H7 (cell line): ENCODE results near the gene WBP1L. TPM values are rescaled to one million over a fixed set of nuclear protein-coding genes. Genes with fewer than 3 reads are reported as not detected.
"Not testable (repeated sequence)": the region's sequence is repeated elsewhere in the genome, so short reads cannot be mapped to it uniquely, and the experiment has no call there.

ENCODE experiments used
- DNase-seq: peaks from one replicate; pipeline ENCODE4 v3.0.0; 2012
- H3K27me3 ChIP-seq: 2 replicates; pipeline ENCODE4 v1.6.0; 2011; ENCODE audit warnings: mild to moderate bottlenecking, low read length; ENCODE audit not compliant: control insufficient read depth, insufficient read depth
- H3K36me3 ChIP-seq: replicated peaks from 2 replicates; pipeline ENCODE4 v1.5.1; 2011; ENCODE audit warnings: low read length; ENCODE audit not compliant: control insufficient read depth, insufficient read depth
- H3K4me3 ChIP-seq: 2 replicates; pipeline ENCODE4 v1.5.1; 2011; ENCODE audit warnings: low read depth, mild to moderate bottlenecking, control low read depth, low read length, moderate library complexity; ENCODE audit not compliant: insufficient read depth
- total RNA-seq: library from RNA; depleted of rRNA; stranded (reverse); fragments of >200 nt; shearing (Covaris generic); gene quantifications from 2 replicates; pipeline ENCODE4 v1.2.3, GENCODE V29; 2014

Gene WBP1L
- total RNA-seq, 1 experiment from 2014 or later: 13.9 TPM

DNA sequence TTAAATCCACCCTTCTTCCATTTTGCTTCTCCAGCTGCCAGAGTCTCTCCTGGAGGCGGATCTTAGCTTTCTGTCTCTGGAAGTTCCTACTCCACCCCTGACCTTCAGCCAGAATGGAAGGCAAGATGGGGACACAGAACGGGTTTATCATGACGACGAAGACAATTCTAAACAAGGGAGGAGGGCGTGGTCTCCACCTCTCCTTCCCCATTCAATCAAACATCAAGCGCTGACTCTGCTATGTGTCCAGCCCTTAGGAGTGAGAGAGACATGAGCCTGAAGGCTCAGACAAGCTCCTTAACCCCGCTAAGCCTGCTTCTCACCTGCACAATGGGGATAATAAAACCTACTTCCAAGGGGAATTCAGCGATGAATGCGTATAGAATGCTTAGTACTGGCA lies 90.4 kb downstream of the WBP1L start:
- H3K36me3 ChIP-seq: no peaks in the 10 kb centered on the region
- H3K27me3 ChIP-seq: no peaks in the 10 kb centered on the region
- DNase-seq: no peak
- H3K4me3 ChIP-seq: no peak overlapping the region

GRCh38 chr10:102835007-102835482 lies 91.3 kb downstream of the WBP1L start:
- no peaks in the 10 kb centered on the region for H3K27me3 ChIP-seq
- peak; percentile 91 for DNase-seq
- H3K36me3 ChIP-seq: no peaks in the 10 kb centered on the region
- H3K4me3 ChIP-seq: no peak overlapping the region

- Histone ChIP-seq H3K27me3 (no peaks in the 10 kb centered on the region), H3K4me3 (no peak within 1 kb of the TSS), H3K36me3 (no peaks in the 10 kb centered on the region)
- DNase-seq: no peak
Measured at GRCh38 chr10:102837230-102837721, 93.5 kb downstream of the WBP1L start, which contains the start of gene CYP17A1. TSS of gene CYP17A1 (minus strand) at chr10:102837413. CDS start at chr10:102837361, 52 bp downstream.

DNA sequence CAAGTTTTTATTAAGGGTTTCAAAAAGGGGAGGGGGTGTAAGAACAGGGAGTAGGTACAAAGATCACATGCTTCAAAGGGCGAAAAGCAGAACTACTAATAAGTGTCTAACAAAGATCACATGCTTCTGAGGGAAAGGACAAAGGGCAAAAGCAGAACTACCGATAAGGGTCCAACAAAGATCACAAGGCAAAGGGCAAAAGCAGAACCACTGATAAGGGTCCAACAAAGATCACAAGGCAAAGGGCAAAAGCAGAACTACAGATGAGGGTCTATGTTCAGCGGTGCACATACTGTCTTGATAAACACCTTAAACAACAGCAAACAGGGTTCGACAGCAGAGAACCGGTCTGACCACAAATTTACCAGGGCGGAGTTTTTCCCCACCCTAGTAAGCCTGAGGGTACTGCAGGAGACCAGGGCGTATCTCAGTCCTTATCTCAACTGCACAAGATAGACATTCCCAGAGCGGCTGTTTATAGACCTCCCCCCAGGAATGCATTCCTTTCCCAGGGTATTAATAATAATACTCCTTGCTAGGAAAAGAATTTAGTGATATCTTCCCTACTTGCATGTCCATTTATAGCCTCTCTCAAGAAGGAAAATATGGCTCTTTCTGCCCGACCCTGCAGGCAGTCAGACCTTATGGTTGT lies 94.7 kb downstream of the WBP1L start:
- not testable (repeated sequence) for H3K27me3 ChIP-seq, H3K4me3 ChIP-seq, H3K36me3 ChIP-seq, DNase-seq

- DNase-seq: no peak
- H3K27me3 ChIP-seq: no peaks in the 10 kb centered on the region
- no peaks in the 10 kb centered on the region for H3K36me3 ChIP-seq
- H3K4me3 ChIP-seq: no peak overlapping the region
Measured at GRCh38 chr10:102841827-102842345, 98.1 kb downstream of the WBP1L start.

DNA sequence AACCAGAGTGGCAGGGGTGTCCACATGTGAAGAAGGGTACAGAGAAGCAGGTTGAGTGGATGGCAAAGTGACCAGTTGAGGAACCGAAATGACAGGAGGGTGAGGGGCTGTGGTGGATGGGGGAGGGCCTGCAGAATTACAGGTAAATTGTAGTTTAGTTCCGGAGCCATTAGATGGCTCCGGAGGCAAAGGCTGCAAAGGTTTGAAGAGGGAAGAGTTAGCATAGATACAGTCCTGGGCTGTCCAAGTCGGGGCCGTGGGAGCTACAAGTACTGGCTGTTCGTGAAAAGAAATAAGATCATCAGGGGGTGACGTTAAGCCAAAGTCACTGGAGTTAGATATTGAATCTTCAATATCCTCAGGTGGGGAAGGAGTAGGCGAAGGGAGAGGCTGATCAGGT lies 99.4 kb downstream of the WBP1L start:
- not testable (repeated sequence) for H3K27me3 ChIP-seq, DNase-seq, H3K36me3 ChIP-seq, H3K4me3 ChIP-seq

DNA sequence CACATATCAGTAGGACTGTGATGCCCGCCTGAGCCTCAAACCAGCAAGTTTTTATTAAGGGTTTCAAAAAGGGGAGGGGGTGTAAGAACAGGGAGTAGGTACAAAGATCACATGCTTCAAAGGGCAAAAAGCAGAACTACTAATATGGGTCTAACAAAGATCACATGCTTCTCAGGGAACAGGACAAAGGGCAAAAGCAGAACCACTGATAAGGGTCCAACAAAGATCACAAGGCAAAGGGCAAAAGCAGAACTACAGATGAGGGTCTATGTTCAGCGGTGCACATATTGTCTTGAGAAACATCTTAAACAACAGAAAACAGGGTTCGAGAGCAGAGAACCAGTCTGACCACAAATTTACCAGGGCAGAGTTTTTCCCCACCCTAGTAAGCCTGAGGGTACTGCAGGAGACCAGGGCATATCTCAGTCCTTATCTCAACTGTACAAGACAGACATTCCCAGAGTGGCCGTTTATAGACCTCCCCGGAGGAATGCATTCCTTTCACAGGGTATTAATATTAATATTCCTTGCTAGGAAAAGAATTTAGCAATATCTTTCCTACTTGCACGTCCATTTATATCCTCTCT lies 100.5 kb downstream of the WBP1L start:
- not testable (repeated sequence) for H3K4me3 ChIP-seq, H3K36me3 ChIP-seq, DNase-seq, H3K27me3 ChIP-seq

GRCh38 chr10:102845352-102845902 lies 101.7 kb downstream of the WBP1L start:
- Histone ChIP-seq H3K4me3 (no peak overlapping the region), H3K36me3 (no peaks in the 10 kb centered on the region)
- no peak for DNase-seq

DNA sequence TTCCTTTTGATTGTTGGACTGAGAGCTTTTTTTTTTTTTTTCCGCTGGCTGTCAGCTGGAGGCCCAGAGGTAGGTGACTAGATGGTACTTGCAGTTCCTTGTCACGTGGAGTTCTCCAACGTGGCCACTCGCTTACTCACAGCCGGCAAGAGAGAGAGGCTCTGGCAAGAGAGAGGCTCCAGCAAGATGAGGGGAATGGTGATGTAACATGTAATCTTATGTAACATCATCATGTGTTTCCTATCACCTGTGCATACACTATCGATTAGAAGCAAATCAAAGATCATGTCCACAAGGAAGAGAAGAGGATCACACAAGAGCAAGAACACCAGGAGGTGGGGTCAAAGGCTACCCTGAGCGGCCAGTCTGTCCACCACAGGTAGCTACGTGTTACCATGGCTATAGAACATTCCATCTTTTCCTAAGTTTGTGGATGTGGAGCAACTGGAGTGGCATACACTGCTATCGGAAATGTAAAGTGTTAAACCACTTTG lies 106.3 kb downstream of the WBP1L start:
- H3K4me3 ChIP-seq: no peak overlapping the region
- no peaks in the 10 kb centered on the region for H3K27me3 ChIP-seq
- DNase-seq: no peak
- H3K36me3 ChIP-seq: no peaks in the 10 kb centered on the region

More at GRCh38 chr10:102845352-102845902, 101.7 kb downstream of the WBP1L start:
- H3K27me3 ChIP-seq: no peaks in the 10 kb centered on the region

DNA sequence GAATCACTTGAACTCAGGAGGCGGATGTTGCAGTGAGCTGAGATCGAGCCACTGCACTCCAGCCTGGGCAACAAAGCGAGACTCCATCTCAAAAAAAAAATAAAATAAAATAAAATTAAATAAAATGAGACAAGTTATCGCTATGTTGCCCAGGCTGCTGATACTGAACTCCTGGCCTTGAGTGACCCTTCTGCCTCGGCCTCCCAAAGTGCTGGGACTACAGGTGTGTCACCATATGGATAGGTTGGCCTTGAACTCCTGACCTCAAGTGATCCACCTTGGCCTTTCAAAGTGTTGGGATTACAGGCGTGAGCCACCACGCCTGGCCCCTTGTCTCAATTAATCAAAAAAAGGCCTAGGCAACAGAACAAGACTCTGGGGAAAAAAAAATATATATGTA lies 109.5 kb downstream of the WBP1L start:
- not testable (repeated sequence) for H3K36me3 ChIP-seq, H3K4me3 ChIP-seq, DNase-seq, H3K27me3 ChIP-seq

DNA sequence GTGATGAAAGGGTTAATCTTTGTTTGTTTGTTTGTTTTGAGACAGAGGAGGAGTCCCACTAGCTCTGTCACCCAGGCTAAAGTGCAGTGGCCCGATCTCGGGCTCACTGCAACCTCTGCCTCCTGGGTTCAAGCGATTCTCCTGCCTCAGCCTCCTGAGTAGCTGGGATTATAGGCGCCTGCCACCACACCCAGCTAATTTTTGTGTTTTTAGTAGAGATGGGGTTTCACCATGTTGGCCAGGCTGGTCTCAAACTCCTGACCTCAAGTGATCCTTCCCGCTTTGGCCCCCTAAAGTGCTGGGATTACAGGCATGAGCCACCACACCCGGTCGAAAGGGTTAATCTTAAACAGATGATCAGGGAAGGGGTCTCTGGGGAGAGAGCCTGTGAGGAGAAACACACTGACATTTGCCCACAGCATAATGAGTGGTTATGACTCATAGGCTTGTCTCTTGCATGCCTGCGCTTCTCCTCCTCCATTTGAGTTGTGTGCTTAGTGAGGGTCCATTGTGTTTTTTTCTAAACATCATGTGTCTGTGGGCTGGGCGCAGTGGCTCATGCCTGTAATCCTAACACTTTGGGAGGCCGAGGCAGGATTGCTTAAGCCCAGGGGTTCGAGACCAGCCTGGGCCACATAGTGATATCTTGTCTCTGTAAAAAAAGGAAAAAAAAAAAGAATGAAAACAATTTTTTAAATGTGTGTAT lies 112.1 kb downstream of the WBP1L start:
- H3K27me3 ChIP-seq, DNase-seq, H3K4me3 ChIP-seq, H3K36me3 ChIP-seq: not testable (repeated sequence)

GRCh38 chr10:102856758-102857424 lies 113.1 kb downstream of the WBP1L start:
- no peak for DNase-seq
- H3K27me3 ChIP-seq: no peaks in the 10 kb centered on the region
- H3K36me3 ChIP-seq: no peaks in the 10 kb centered on the region
- H3K4me3 ChIP-seq: no peak overlapping the region

DNA sequence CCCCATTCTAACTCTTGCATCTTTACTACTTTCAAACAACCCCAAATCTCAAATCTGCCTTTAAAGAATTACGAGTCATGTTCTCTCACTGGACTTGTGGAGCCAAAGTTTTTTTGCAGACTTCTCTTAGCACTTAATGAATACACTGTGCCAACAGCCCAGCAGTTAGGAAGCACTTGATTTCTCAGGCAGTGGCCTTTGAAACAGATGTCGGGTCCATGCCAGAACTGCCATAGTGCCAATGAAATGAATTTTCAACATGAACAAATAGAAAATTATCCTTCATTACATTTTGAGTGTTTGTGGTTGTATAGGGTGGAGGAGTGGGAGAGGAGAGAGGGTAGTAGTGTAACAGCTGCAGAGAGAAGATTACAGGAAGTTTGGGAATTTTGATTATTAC lies 116.2 kb downstream of the WBP1L start:
- no peaks in the 10 kb centered on the region for H3K27me3 ChIP-seq
- DNase-seq: no peak
- no peaks in the 10 kb centered on the region for H3K36me3 ChIP-seq
- no peak overlapping the region for H3K4me3 ChIP-seq

DNA sequence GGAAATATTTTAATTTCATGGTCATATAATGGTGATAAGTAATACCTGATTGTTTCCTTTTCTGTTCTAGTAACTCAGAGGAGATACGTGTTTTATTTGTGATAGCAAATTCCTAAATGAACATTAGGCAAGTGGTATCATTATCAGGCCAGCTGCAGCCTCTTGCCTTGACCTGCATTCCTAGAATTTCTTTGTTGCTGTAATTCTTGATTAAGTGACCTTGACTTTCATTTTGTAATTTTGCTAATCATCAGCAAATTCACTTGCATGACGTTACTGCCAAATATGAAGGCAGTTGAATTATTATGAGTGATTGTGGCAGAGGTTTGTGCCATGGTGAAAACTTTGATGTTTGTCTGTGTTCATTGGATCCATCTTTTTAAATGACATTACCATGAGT lies 119.9 kb downstream of the WBP1L start:
- no peaks in the 10 kb centered on the region for H3K36me3 ChIP-seq
- no peaks in the 10 kb centered on the region for H3K27me3 ChIP-seq
- DNase-seq: no peak
- H3K4me3 ChIP-seq: no peak overlapping the region
